Hepatocyte (in vitro differentiated cells): ENCODE data around the gene C9orf50. TPM values are rescaled to one million over a fixed set of nuclear protein-coding genes. Genes with fewer than 3 reads are reported as not detected.

Experiments
- DNase-seq: peaks from one replicate; pipeline ENCODE4 v3.0.0-alpha.2; 2016; ENCODE audit warnings: low spot score
- H2AFZ ChIP-seq: fragments of 200-600 bp; sonication (generic); 2 replicates; pipeline ENCODE4 v1.6.0; 2016; ENCODE audit warnings: antibody characterized with exemption, mild to moderate bottlenecking
- H3K27ac ChIP-seq: fragments of 200-600 bp; sonication (generic); 2 replicates; pipeline ENCODE4 v1.5.1; 2016; ENCODE audit warnings: mild to moderate bottlenecking
- H3K27me3 ChIP-seq: fragments of 200-600 bp; sonication (generic); 2 replicates; pipeline ENCODE4 v1.6.1; 2016
- H3K36me3 ChIP-seq: fragments of 200-600 bp; sonication (generic); replicated peaks from 2 replicates; pipeline ENCODE4 v1.5.1; 2016; ENCODE audit warnings: low read depth; ENCODE audit not compliant: insufficient read depth
- H3K4me1 ChIP-seq: fragments of 200-600 bp; sonication (generic); 2 replicates; pipeline ENCODE4 v1.5.1; 2016; ENCODE audit warnings: mild to moderate bottlenecking, moderate library complexity; ENCODE audit not compliant: insufficient read depth
- H3K4me2 ChIP-seq: fragments of 200-600 bp; sonication (generic); 2 replicates; pipeline ENCODE4 v1.6.0; 2016
- H3K4me3 ChIP-seq: fragments of 200-600 bp; sonication (generic); 2 replicates; pipeline ENCODE4 v1.5.1; 2016; ENCODE audit warnings: mild to moderate bottlenecking
- H3K79me2 ChIP-seq: fragments of 200-600 bp; sonication (generic); 2 replicates; pipeline ENCODE4 v1.6.0; 2017; ENCODE audit warnings: mild to moderate bottlenecking
- H3K9me2 ChIP-seq: fragments of 200-600 bp; sonication (generic); replicated peaks from 2 replicates; pipeline ENCODE4 v1.6.0; 2017; ENCODE audit warnings: mild to moderate bottlenecking; ENCODE audit not compliant: insufficient read depth
- H3K9me3 ChIP-seq: fragments of 200-600 bp; sonication (generic); 2 replicates; pipeline ENCODE4 v1.5.1; 2016; ENCODE audit warnings: low read depth, mild to moderate bottlenecking
- H4K20me1 ChIP-seq: fragments of 200-600 bp; sonication (generic); 2 replicates; pipeline ENCODE4 v1.6.0; 2016; ENCODE audit warnings: mild to moderate bottlenecking; ENCODE audit not compliant: insufficient read depth, poor library complexity, severe bottlenecking
- EZH2 ChIP-seq: fragments of 200-600 bp; sonication (generic); IDR thresholded peaks from 2 replicates; pipeline ENCODE4 v1.6.1; 2016; ENCODE audit warnings: antibody characterized with exemption, mild to moderate bottlenecking, borderline replicate concordance
- EZH2phosphoT487 ChIP-seq: fragments of 200-600 bp; sonication (generic); IDR thresholded peaks from one replicate; pipeline ENCODE4 v1.6.1; 2018; ENCODE audit warnings: antibody characterized with exemption, mild to moderate bottlenecking, low read depth, moderate library complexity; ENCODE audit not compliant: unreplicated experiment, severe bottlenecking
- WGBS: methylation state at CpG from one replicate; pipeline ENCODE4 v1.1.6; 2016; ENCODE audit warnings: low lambda C conversion rate; ENCODE audit errors: missing lambda C conversion rate; 5-methylcytosine and 5-hydroxymethylcytosine counted together
- polyA plus RNA-seq: library from polyadenylated mRNA; unstranded; fragments of >200 nt; fragmentation: Nextera tagmentation; extraction: Ambion mirVana; gene quantifications from 2 replicates; pipeline ENCODE4 v1.2.1, GENCODE V29; 2016
- total RNA-seq: library from RNA; depleted of rRNA; stranded (reverse); fragments of >200 nt; gene quantifications from 2 replicates; pipeline ENCODE4 v1.2.3, GENCODE V29; 2014
- TF ChIP-seq, protein P1 (sequence below): fragments of 200-600 bp; sonication (generic); IDR thresholded peaks from 2 replicates; pipeline ENCODE4 v1.5.1; 2016; ENCODE audit warnings: antibody characterized with exemption, mild to moderate bottlenecking; ENCODE audit not compliant: poor library complexity

C9orf50 gene
- total and polyA plus RNA-seq, 2 experiments from 2014 or later: not detected

- Histone ChIP-seq H3K4me3 (no peak overlapping the region), H2AFZ (no peak overlapping the region), H3K4me2 (no peak overlapping the region), H3K4me1 (peaks cover 25% of the 10 kb centered on the region), H4K20me1 (no peaks in the 10 kb centered on the region), H3K27me3 (no peaks in the 10 kb centered on the region), H3K36me3 (no peaks in the 10 kb centered on the region), H3K79me2 (no peaks in the 10 kb centered on the region), H3K27ac (no peak overlapping the region), H3K9me3 (no peaks in the 10 kb centered on the region), H3K9me2 (no peaks in the 10 kb centered on the region)
- TF ChIP-seq EZH2phosphoT487 (no peak), EZH2 (no peak)
- TF ChIP-seq, protein P1, sequence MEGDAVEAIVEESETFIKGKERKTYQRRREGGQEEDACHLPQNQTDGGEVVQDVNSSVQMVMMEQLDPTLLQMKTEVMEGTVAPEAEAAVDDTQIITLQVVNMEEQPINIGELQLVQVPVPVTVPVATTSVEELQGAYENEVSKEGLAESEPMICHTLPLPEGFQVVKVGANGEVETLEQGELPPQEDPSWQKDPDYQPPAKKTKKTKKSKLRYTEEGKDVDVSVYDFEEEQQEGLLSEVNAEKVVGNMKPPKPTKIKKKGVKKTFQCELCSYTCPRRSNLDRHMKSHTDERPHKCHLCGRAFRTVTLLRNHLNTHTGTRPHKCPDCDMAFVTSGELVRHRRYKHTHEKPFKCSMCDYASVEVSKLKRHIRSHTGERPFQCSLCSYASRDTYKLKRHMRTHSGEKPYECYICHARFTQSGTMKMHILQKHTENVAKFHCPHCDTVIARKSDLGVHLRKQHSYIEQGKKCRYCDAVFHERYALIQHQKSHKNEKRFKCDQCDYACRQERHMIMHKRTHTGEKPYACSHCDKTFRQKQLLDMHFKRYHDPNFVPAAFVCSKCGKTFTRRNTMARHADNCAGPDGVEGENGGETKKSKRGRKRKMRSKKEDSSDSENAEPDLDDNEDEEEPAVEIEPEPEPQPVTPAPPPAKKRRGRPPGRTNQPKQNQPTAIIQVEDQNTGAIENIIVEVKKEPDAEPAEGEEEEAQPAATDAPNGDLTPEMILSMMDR: no peak
- no peak for DNase-seq
- WGBS: 91% methylated on average over 8 of the region's 8 CpGs
Observed at GRCh38 chr9:129562917-129563316, 58.0 kb downstream of the C9orf50 start.

- no peak for TF ChIP-seq EZH2phosphoT487
- TF ChIP-seq, protein P1: no peak
- no peak for TF ChIP-seq EZH2
- H3K9me2 ChIP-seq: no peaks in the 10 kb centered on the region
- peaks cover 26% of the 10 kb centered on the region for H3K4me1 ChIP-seq
- no peak overlapping the region for H3K4me2 ChIP-seq
- DNase-seq: no peak
- no peaks in the 10 kb centered on the region for H3K27me3 ChIP-seq
- H2AFZ ChIP-seq: no peak overlapping the region
- no peaks in the 10 kb centered on the region for H4K20me1 ChIP-seq
- 78% methylated on average over 12 of the region's 12 CpGs for WGBS
- H3K9me3 ChIP-seq: no peaks in the 10 kb centered on the region
- no peaks in the 10 kb centered on the region for H3K79me2 ChIP-seq
- H3K27ac ChIP-seq: peak overlapping the region; percentile 21
- H3K36me3 ChIP-seq: no peaks in the 10 kb centered on the region
- H3K4me3 ChIP-seq: no peak overlapping the region
Observed at GRCh38 chr9:129562514-129562913, 58.4 kb downstream of the C9orf50 start.

Other genes starting within 250 kb of the C9orf50 start
- 20.8 and 32.5 TPM in 2 replicates for gene NTMT1, start 5.1 kb upstream of the C9orf50 start, total RNA-seq
- gene NTMT1, start 5.1 kb upstream of the C9orf50 start, polyA plus RNA-seq: 66.9 and 81.4 TPM in 2 replicates
- 10.5 and 14.2 TPM in 2 replicates for gene ASB6, start 21.1 kb upstream of the C9orf50 start, total RNA-seq
- gene ASB6, start 21.1 kb upstream of the C9orf50 start, polyA plus RNA-seq: 10.7 and 15.5 TPM in 2 replicates
- 5.7 and 9.7 TPM in 2 replicates for gene PRRX2, start 44.5 kb upstream of the C9orf50 start, total RNA-seq
- gene PRRX2, start 44.5 kb upstream of the C9orf50 start, polyA plus RNA-seq: 14.0 and 23.0 TPM in 2 replicates
- gene PTGES, start 131.9 kb upstream of the C9orf50 start, total RNA-seq: 17.1 and 26.4 TPM in 2 replicates
- gene PTGES, start 131.9 kb upstream of the C9orf50 start, polyA plus RNA-seq: 94.9 and 103 TPM in 2 replicates
- 28.1 and 34.6 TPM in 2 replicates for gene TOR1B, start 182.1 kb upstream of the C9orf50 start, total RNA-seq
- gene TOR1B, start 182.1 kb upstream of the C9orf50 start, polyA plus RNA-seq: 7.7 and 11.5 TPM in 2 replicates
- 38.7 and 44.8 TPM in 2 replicates for gene TOR1A, start 203.0 kb upstream of the C9orf50 start, total RNA-seq
- gene TOR1A, start 203.0 kb upstream of the C9orf50 start, polyA plus RNA-seq: 40.2 and 50.4 TPM in 2 replicates
- 43.8 and 48.3 TPM in 2 replicates for gene C9orf78, start 214.2 kb upstream of the C9orf50 start, total RNA-seq
- 47.9 and 48.6 TPM in 2 replicates for gene C9orf78, start 214.2 kb upstream of the C9orf50 start, polyA plus RNA-seq
- gene USP20, start 214.4 kb upstream of the C9orf50 start, total RNA-seq: 10.6 and 11.2 TPM in 2 replicates
- 25.3 and 29.0 TPM in 2 replicates for gene USP20, start 214.4 kb upstream of the C9orf50 start, polyA plus RNA-seq